GM23338 (cell line): Measurements from ENCODE around the gene TMEM51.

Experiments used
- CREB1 ChIP-seq: fragments of 250-450 bp; sonication (Bioruptor Pico); IDR thresholded peaks from 2 replicates; pipeline ENCODE4 v1.5.0; 2020; ENCODE audit warnings: low read depth, mild to moderate bottlenecking, moderate library complexity
- CTCF ChIP-seq, 2 experiments: fragments of 200-600 bp in 1 of 2; sonication (generic) in 1 of 2; conservative IDR thresholded peaks; 2 replicates each; pipeline versions ENCODE4 v1.5.1 to v1.6.1; 2016 to 2017; ENCODE audit warnings: antibody characterized with exemption in 2 of 2, low read depth in 2 of 2, mild to moderate bottlenecking in 2 of 2, moderate library complexity in 1 of 2
- EZH2 ChIP-seq: fragments of 200-600 bp; sonication (generic); IDR thresholded peaks from one replicate; pipeline ENCODE4 v1.8.0; 2017; ENCODE audit warnings: antibody characterized with exemption, mild to moderate bottlenecking, low read depth; ENCODE audit not compliant: unreplicated experiment
- EZH2phosphoT487 ChIP-seq: fragments of 200-600 bp; sonication (generic); IDR thresholded peaks from one replicate; pipeline ENCODE4 v1.8.1; 2018; ENCODE audit warnings: antibody characterized with exemption; ENCODE audit not compliant: unreplicated experiment
- JUNB ChIP-seq: IDR thresholded peaks from one replicate; pipeline ENCODE4 v1.6.1; 2016; ENCODE audit warnings: antibody characterized with exemption; ENCODE audit not compliant: unreplicated experiment
- POLR2AphosphoS5 ChIP-seq: IDR thresholded peaks from 2 replicates; pipeline ENCODE4 v1.6.1; 2016; ENCODE audit warnings: antibody characterized with exemption, low read depth
- STAT1 ChIP-seq: IDR thresholded peaks from one replicate; pipeline ENCODE4 v1.6.1; 2016; ENCODE audit warnings: antibody characterized with exemption; ENCODE audit not compliant: unreplicated experiment
- ZNF114 ChIP-seq: fragments of 250-450 bp; sonication (Bioruptor Pico); IDR thresholded peaks from 2 replicates; pipeline ENCODE4 v1.5.0; 2020; ENCODE audit warnings: mild to moderate bottlenecking, moderate library complexity
- TF ChIP-seq, protein P1 (sequence below): IDR thresholded peaks from 2 replicates; pipeline ENCODE4 v1.6.1; 2016; ENCODE audit warnings: antibody characterized with exemption

DNA sequence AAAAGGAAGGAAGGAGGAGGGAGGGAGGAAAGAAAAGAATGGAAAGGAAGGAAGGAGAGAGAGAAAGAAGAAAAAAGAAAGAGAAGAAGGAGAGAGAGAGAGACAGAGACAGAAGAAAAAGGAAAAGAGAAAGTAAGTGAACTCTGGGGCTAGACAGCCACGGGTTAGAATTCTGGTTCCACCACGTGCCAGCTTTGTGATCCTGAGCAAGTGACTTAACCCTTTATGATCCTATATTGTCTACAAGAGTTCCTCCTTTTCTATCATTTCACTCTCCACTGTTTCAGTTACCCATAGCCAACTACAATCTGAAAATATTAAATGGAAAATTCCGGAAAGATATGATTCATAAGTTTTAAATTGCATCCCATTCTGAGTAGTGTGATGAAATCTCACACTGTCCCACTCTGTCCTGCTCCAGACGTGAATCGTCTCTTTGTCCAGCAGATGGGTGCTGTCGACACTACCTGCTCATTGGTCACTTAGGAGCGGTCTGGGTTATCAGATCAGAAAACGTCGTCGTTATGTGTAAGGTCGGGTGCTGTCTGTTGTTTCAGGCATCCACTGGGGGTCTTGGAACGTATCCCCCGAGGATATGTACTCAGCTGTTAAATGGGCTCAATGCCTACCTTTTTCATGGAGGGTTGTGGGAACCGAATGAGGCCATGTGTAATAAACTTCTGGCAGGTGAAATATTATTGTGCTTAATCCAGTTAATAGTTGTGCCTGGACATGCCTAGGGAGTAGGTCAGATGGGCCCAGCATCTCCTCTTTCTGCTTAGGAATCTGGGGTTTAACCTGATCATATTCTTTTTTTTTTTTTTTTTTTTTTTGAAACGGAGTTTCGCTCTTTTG is 19.1 kb downstream of the TMEM51 start:
- no peak for TF ChIP-seq CREB1 (CRISPR knock-in tag)
- no peak for TF ChIP-seq CTCF (conservative IDR thresholded peaks at IDR 0.05; ENCODE audit: low read depth in 2 of 2)
- no peak for TF ChIP-seq EZH2
- no peak for TF ChIP-seq JUNB
- no peak for TF ChIP-seq POLR2AphosphoS5
- TF ChIP-seq, protein P1, sequence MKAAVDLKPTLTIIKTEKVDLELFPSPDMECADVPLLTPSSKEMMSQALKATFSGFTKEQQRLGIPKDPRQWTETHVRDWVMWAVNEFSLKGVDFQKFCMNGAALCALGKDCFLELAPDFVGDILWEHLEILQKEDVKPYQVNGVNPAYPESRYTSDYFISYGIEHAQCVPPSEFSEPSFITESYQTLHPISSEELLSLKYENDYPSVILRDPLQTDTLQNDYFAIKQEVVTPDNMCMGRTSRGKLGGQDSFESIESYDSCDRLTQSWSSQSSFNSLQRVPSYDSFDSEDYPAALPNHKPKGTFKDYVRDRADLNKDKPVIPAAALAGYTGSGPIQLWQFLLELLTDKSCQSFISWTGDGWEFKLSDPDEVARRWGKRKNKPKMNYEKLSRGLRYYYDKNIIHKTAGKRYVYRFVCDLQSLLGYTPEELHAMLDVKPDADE: no peak
- TF ChIP-seq EZH2phosphoT487: no peak
- TF ChIP-seq STAT1: no peak
- TF ChIP-seq ZNF114 (CRISPR knock-in tag): no peak
